Esophagus squamous epithelium (tissue), 5 donors: ENCODE results near the gene MCEE. TPM values are rescaled to one million over a fixed set of nuclear protein-coding genes. Genes with fewer than 3 reads are reported as not detected.
"Not testable (repeated sequence)": the region's sequence is repeated elsewhere in the genome, so short reads cannot be mapped to it uniquely, and the experiment has no call there.

Experiments used
- DNase-seq: peaks from one replicate; lab custom pipeline; 2025; lab: John Stamatoyannopoulos, UW
- H3K27ac ChIP-seq, 4 donors: fragments of 200-600 bp; sonication (generic); one replicate each; pipeline ENCODE4 v1.5.1; 2016 to 2019; ENCODE audit warnings: mild to moderate bottlenecking in 1 of 4
- H3K27me3 ChIP-seq, 4 donors: fragments of 200-600 bp; sonication (generic); 1 replicate in 3 of 4; 2 replicates in 1 of 4; pipeline versions ENCODE4 v1.5.1 to v1.6.0; 2017 to 2021; ENCODE audit warnings: antibody characterized with exemption in 1 of 4
- H3K36me3 ChIP-seq, 3 donors: fragments of 200-600 bp; sonication (generic); one replicate each; pipeline ENCODE4 v1.5.1; 2016 to 2019
- H3K4me1 ChIP-seq, 3 donors: fragments of 200-600 bp; sonication (generic); one replicate each; pipeline ENCODE4 v1.5.1; 2017 to 2019
- H3K4me3 ChIP-seq, 4 donors: fragments of 200-600 bp; sonication (generic); 1 replicate in 3 of 4; 2 replicates in 1 of 4; pipeline ENCODE4 v1.5.1; 2016 to 2019; ENCODE audit warnings: mild to moderate bottlenecking in 2 of 4, moderate library complexity in 1 of 4
- H3K9me3 ChIP-seq, 3 donors: fragments of 200-600 bp; sonication (generic); one replicate each; pipeline ENCODE4 v1.5.1; 2016 to 2019
- CTCF ChIP-seq, 6 experiments: fragments of 450-650 bp in 4 of 6; fragments of 200-600 bp in 2 of 6; sonication (generic) in 2 of 6; IDR thresholded peaks; one replicate each; pipeline ENCODE4 v1.5.1; 2016 to 2019; ENCODE audit warnings: antibody characterized with exemption in 6 of 6, mild to moderate bottlenecking in 4 of 6, moderate library complexity in 4 of 6
- POLR2A ChIP-seq, 4 donors: fragments of 450-650 bp; IDR thresholded peaks; one replicate each; pipeline ENCODE4 v1.6.1; 2017; ENCODE audit warnings: antibody characterized with exemption in 4 of 4, mild to moderate bottlenecking in 4 of 4, moderate library complexity in 3 of 4
- WGBS, 2 donors: methylation state at CpG; one replicate each; pipeline ENCODE4 v1.1.5; 2018; 5-methylcytosine and 5-hydroxymethylcytosine counted together
- intact Hi-C: fragments of 100-400 bp; cut with DNase I; formaldehyde crosslinking; loops from one replicate; pipeline ENCODE4 v1.15.0; 2022
- total RNA-seq, 4 donors: library from RNA; depleted of rRNA; stranded (reverse); fragments of >200 nt; gene quantifications; one replicate each; pipeline ENCODE4 v1.1.0, GENCODE V29; 2016
- donor health status: DM: yes; HTN: yes; CAD: no.

Gene MCEE
- total RNA-seq, 4 donors from 2014 or later: 18.9 to 26.5 (median 21.6) TPM

GRCh38 chr2:71089475-71089874 is 40.6 kb downstream of the MCEE start:
- intact Hi-C loops: not testable (repeated sequence)

GRCh38 chr2:71085325-71086003 is 44.6 kb downstream of the MCEE start:
- H3K36me3 ChIP-seq, intact Hi-C loops, H3K27me3 ChIP-seq, DNase-seq, H3K9me3 ChIP-seq, H3K4me3 ChIP-seq, H3K27ac ChIP-seq: not testable (repeated sequence)
- peaks cover 0 to 15% (median 0%) of the 10 kb centered on the region in 3 donors for H3K4me1 ChIP-seq
- 54 to 65% methylated on average over 8 to 9 of the region's 9 CpGs for WGBS, 2 donors

More at GRCh38 chr2:71089475-71089874, 40.6 kb downstream of the MCEE start:
- H3K9me3 ChIP-seq, H3K27ac ChIP-seq, DNase-seq, H3K4me3 ChIP-seq, H3K36me3 ChIP-seq, H3K27me3 ChIP-seq: not testable (repeated sequence)
- WGBS, 2 donors: 81 to 85% methylated on average over 14 of the region's 14 CpGs
- peaks cover 0 to 15% (median 0%) of the 10 kb centered on the region in 3 donors for H3K4me1 ChIP-seq

- DNase-seq, H3K9me3 ChIP-seq, intact Hi-C loops, H3K27me3 ChIP-seq: not testable (repeated sequence)
- Histone ChIP-seq H3K4me3 (peak overlapping the region in 1 of 4 donors; percentile 30), H3K27ac (peak overlapping the region in 1 of 4 donors; percentile 55), H3K36me3 (peaks cover 0 to 15% (median 3%) of the 10 kb centered on the region in 3 donors), H3K4me1 (peaks cover 0 to 15% (median 0%) of the 10 kb centered on the region in 3 donors)
- 68 to 75% methylated on average over 10 of the region's 13 CpGs for WGBS, 2 donors
Measured at GRCh38 chr2:71083752-71084312, 46.2 kb downstream of the MCEE start.

GRCh38 chr2:71083297-71083696 is 46.7 kb downstream of the MCEE start:
- Histone ChIP-seq H3K4me1 (peaks cover 0 to 15% (median 0%) of the 10 kb centered on the region in 3 donors), H3K36me3 (peaks cover 0 to 20% (median 8%) of the 10 kb centered on the region in 3 donors)
- no CpG with 5 or more reads among the region's 3 CpGs for WGBS, 2 donors
- DNase-seq, intact Hi-C loops, H3K27ac ChIP-seq, H3K4me3 ChIP-seq, H3K27me3 ChIP-seq, H3K9me3 ChIP-seq: not testable (repeated sequence)

- peaks cover 0 to 15% (median 0%) of the 10 kb centered on the region in 3 donors for H3K4me1 ChIP-seq
- 63 to 83% methylated on average over 4 to 5 of the region's 5 CpGs for whole genome bisulfite sequencing, 2 donors
- H3K9me3 ChIP-seq: no peaks in the 10 kb centered on the region
- H3K36me3 ChIP-seq: peaks cover 0 to 27% (median 14%) of the 10 kb centered on the region in 3 donors
- H3K27me3 ChIP-seq: no peaks in the 10 kb centered on the region
- TF ChIP-seq POLR2A (IDR thresholded peaks at IDR 0.05) (no peak), CTCF (IDR thresholded peaks at IDR 0.05) (no peak)
- intact Hi-C loops: no loop called here
- no peak for DNase-seq
- H3K4me3 ChIP-seq: no peak overlapping the region
- no peak overlapping the region for H3K27ac ChIP-seq
Measured at GRCh38 chr2:71082402-71083252, 47.4 kb downstream of the MCEE start.

GRCh38 chr2:71078624-71079023 is 51.4 kb downstream of the MCEE start:
- no peak overlapping the region for H3K27ac ChIP-seq
- intact Hi-C loops: no loop called here
- peaks cover 18 to 67% (median 35%) of the 10 kb centered on the region in 3 donors for H3K36me3 ChIP-seq
- H3K4me3 ChIP-seq: no peak overlapping the region
- no peaks in the 10 kb centered on the region for H3K9me3 ChIP-seq
- no peaks in the 10 kb centered on the region for H3K4me1 ChIP-seq
- no peaks in the 10 kb centered on the region for H3K27me3 ChIP-seq
- TF ChIP-seq POLR2A (IDR thresholded peaks at IDR 0.05) (no peak), CTCF (IDR thresholded peaks at IDR 0.05) (no peak)
- no peak for DNase-seq
- 62 to 88% methylated on average over 2 to 3 of the region's 3 CpGs for WGBS, 2 donors
